HG02943 (cell line): ENCODE results near the gene HAUS2.

Source experiments
- ATAC-seq: cut with Tn5 transposase; IDR thresholded peaks from one replicate; pipeline ENCODE4 v1.9.1; 2021; ENCODE audit warnings: mild to moderate bottlenecking, low read depth, moderate library complexity; ENCODE audit not compliant: unreplicated experiment

Gene HAUS2

DNA sequence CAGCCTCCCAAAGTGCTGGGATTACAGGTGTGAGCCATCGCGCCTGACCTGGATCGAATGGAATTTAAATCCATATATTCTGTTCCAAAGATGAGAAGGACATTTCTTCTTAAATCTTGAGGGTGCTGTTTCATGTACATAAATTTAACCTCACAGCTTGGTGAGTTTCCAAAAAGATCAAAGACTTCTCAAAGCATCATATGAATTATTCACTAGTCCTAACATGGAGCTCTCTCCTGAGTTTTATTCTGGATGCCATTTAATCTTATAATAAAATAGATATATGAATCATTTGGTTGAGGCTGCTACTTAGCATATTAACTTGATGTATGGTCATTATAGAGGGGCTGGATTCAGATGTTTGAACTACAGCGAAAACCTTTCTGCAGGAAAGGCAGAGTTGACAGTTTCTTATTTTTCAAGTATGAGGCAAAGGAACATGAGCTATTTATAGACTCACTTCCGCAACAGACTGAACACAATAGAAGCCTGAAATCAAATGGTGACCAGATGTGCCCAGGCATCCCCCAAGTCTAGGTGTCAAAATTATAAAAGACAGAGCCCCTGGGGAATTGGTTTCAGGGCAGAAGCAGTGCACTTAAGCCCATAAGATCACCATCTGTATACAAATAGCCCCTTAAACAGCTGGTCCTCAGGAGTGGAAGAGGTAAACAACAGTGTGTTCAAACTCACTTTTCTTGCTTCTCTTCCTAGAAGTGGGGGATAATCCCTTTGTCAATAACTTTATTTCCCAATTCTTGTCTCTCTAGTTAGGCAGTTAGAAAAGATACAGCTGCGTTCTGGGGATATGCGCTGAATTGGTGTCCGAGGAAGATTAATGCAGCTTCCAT, 56.5 kb downstream of the HAUS2 start:
- no peak for ATAC-seq

DNA sequence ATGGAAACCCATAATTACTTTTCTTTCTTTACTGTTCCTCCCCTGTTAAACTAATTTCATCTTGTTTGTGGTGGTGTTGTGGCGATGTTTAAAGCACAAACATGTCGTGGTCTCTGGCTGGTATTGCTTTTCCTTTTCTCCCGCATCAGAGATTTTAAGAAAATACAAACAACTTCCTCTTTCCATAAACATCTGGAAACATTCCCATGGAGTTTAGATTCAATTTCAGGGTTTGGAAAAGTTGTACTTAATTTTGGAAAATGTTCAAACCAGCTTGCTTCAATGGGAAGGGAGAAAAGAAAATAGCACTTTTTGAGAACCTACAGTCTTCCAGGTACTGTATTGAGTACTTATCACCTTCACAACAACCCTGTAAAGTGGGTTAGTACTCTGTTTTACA, 57.2 kb downstream of the HAUS2 start:
- ATAC-seq: no peak

DNA sequence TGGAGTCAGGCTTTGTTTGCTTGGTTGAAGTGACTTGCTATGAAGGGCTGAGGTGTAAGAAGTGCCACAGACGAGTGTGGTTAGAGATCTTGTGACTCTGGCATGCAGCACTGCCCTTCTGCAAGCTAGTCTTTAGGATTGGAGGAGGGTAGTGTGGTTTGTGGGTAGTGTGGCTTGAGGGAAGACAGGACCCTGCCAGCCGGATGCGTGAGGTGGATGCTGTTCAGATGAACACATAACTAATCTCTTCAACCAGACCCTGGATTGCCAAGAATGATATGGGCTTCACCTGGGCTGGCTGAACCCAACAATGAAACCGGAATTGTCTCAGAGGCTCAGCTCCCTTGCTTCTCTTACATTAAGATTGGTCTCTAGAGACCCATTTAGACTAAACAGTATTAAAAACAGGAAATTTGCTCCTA, 59.5 kb downstream of the HAUS2 start:
- ATAC-seq: peak; percentile 48

- no peak for ATAC-seq
Measured at GRCh38 chr15:42608752-42609488, 60.3 kb downstream of the HAUS2 start.

- ATAC-seq: no peak
Measured at GRCh38 chr15:42611532-42611931, 62.9 kb downstream of the HAUS2 start.

- no peak for ATAC-seq
Measured at GRCh38 chr15:42612367-42612912, 63.8 kb downstream of the HAUS2 start.

DNA sequence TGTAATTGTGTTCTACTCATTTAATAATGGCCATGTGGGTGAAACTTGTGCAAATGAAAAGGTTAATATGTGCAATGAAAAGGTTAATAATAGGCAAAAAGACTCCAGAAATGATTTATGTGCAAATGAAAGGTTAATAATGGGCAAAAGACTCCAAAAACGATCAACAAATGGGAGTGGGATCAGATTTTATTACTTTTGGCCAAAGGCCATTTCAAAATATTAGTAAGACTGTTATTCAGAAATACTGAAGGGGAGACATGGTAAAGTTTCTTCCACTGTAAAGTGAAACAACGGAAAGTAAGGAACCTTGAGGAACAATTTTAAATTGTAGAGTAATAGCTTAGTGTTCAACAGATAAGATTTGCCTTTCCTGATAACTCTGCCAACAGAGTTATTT, 67.5 kb downstream of the HAUS2 start:
- no peak for ATAC-seq
